ENCODE data around the gene TBC1D17. TPM values are rescaled to one million over a fixed set of nuclear protein-coding genes. Genes with fewer than 3 reads are reported as not detected.

The TBC1D17 gene
- total and polyA plus RNA-seq, 4 donors, result 11.3 to 27.9 (median 17.2) TPM

DNA sequence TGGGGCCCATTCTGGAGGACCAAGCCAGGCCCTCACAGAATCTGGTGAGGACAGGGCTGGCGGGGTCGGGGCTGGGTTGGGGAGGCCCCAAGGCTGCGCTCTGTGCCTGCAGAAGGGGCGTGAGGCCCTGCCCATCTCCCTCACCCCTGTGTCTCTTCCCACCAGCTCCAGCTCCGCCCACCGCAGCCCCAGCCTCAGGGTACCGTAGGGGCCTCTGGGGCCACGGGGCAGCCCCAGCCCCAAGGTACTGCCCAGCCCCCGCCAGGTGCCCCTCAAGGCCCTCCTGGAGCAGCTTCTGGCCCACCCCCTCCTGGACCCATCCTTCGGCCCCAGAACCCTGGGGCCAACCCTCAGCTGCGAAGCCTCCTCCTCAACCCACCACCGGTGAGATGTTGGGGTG, 41.9 kb upstream of the TBC1D17 start:
- Histone ChIP-seq H3K4me3 (ENCODE audit: low read depth in 1 of 3, low read length in 3 of 3) (no peak overlapping the region), H3K27me3 (ENCODE audit: control insufficient read depth in 4 of 4, insufficient read depth in 4 of 4, low read length in 3 of 4) (no peaks in the 10 kb centered on the region), H3K36me3 (ENCODE audit: control insufficient read depth in 4 of 4, insufficient read depth in 3 of 4, low read depth in 1 of 4, low read length in 3 of 4) (peaks cover 9 to 56% (median 28%) of the 10 kb centered on the region in 4 donors), H3K4me1 (ENCODE audit: control insufficient read depth in 4 of 4, insufficient read depth in 4 of 4, low read length in 3 of 4) (no peaks in the 10 kb centered on the region), H3K9ac (ENCODE audit: low read depth in 1 of 2, low read length in 2 of 2) (no peak overlapping the region), H3K27ac (ENCODE audit: low read depth in 1 of 2, low read length in 2 of 2) (no peak overlapping the region), H3K9me3 (ENCODE audit: control insufficient read depth in 4 of 4, low read length in 3 of 4) (no peaks in the 10 kb centered on the region)
- WGBS, result 98% methylated on average over 12 of the region's 12 CpGs
- DNase-seq (ENCODE audit: low spot score), result no peak
- TF ChIP-seq, protein P1, sequence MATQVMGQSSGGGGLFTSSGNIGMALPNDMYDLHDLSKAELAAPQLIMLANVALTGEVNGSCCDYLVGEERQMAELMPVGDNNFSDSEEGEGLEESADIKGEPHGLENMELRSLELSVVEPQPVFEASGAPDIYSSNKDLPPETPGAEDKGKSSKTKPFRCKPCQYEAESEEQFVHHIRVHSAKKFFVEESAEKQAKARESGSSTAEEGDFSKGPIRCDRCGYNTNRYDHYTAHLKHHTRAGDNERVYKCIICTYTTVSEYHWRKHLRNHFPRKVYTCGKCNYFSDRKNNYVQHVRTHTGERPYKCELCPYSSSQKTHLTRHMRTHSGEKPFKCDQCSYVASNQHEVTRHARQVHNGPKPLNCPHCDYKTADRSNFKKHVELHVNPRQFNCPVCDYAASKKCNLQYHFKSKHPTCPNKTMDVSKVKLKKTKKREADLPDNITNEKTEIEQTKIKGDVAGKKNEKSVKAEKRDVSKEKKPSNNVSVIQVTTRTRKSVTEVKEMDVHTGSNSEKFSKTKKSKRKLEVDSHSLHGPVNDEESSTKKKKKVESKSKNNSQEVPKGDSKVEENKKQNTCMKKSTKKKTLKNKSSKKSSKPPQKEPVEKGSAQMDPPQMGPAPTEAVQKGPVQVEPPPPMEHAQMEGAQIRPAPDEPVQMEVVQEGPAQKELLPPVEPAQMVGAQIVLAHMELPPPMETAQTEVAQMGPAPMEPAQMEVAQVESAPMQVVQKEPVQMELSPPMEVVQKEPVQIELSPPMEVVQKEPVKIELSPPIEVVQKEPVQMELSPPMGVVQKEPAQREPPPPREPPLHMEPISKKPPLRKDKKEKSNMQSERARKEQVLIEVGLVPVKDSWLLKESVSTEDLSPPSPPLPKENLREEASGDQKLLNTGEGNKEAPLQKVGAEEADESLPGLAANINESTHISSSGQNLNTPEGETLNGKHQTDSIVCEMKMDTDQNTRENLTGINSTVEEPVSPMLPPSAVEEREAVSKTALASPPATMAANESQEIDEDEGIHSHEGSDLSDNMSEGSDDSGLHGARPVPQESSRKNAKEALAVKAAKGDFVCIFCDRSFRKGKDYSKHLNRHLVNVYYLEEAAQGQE (IDR thresholded peaks at IDR 0.05), result no peak
- TF ChIP-seq EGR1 (IDR thresholded peaks at IDR 0.05; ENCODE audit: low read depth in 2 of 2) (no peak), GABPA (IDR thresholded peaks at IDR 0.05 in 1 of 2, conservative IDR thresholded peaks at IDR 0.05 in 1 of 2) (no peak), YY1 (IDR thresholded peaks at IDR 0.05) (no peak), FOXA1 (IDR thresholded peaks at IDR 0.05) (no peak), MAX (IDR thresholded peaks at IDR 0.05) (no peak), RXRA (IDR thresholded peaks at IDR 0.05) (no peak), TAF1 (conservative IDR thresholded peaks at IDR 0.05) (no peak), HNF4A (conservative IDR thresholded peaks at IDR 0.05) (no peak), HNF4G (IDR thresholded peaks at IDR 0.05) (no peak), RAD21 (IDR thresholded peaks at IDR 0.05) (no peak), JUND (IDR thresholded peaks at IDR 0.05) (no peak), SP1 (IDR thresholded peaks at IDR 0.05) (no peak), FOXA2 (IDR thresholded peaks at IDR 0.05) (no peak)
- TF ChIP-seq, protein P2, sequence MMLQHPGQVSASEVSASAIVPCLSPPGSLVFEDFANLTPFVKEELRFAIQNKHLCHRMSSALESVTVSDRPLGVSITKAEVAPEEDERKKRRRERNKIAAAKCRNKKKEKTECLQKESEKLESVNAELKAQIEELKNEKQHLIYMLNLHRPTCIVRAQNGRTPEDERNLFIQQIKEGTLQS (IDR thresholded peaks at IDR 0.05), result no peak

DNA sequence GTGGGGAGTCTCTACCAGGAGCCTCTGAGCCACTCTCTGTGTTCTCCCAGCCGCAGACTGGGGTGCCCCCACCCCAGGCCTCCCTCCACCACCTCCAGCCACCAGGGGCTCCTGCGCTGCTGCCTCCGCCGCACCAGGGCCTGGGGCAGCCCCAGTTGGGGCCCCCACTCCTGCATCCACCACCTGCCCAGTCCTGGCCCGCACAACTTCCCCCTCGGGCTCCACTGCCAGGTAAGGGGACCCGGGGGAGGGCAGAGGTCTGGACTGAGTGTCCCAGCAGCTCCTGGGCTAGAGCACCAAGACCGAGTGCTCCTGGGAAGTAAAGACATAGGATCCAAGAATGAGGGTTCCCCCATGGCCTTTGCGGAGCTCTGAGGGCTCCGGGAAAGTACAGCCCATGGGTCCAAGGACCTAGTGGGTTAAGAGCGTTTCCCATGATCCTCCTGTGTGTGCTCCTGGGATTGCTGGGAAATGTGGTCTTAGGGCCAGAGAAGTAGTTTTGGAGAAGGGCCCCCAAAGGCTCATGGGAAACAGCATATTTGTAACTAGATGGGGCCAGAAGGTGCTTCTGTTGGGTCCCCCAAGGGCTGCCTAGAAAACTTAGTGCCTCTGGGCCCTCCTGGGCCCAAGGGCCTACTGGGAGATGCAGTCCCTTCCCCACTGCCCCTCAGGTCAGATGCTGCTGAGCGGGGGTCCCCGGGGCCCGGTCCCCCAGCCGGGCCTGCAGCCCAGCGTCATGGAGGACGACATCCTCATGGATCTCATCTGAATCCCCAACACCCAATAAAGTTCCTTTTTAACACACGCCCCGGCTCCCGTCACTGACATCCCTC, 41.1 kb upstream of the TBC1D17 start:
- Histone ChIP-seq H3K36me3 (ENCODE audit: control insufficient read depth in 4 of 4, insufficient read depth in 3 of 4, low read depth in 1 of 4, low read length in 3 of 4) (peaks cover 9 to 50% (median 27%) of the 10 kb centered on the region in 4 donors), H3K4me3 (ENCODE audit: low read depth in 1 of 3, low read length in 3 of 3) (no peak overlapping the region), H3K27ac (ENCODE audit: low read depth in 1 of 2, low read length in 2 of 2) (no peak overlapping the region), H3K4me1 (ENCODE audit: control insufficient read depth in 4 of 4, insufficient read depth in 4 of 4, low read length in 3 of 4) (no peaks in the 10 kb centered on the region), H3K9ac (ENCODE audit: low read depth in 1 of 2, low read length in 2 of 2) (no peak overlapping the region), H3K9me3 (ENCODE audit: control insufficient read depth in 4 of 4, low read length in 3 of 4) (no peaks in the 10 kb centered on the region), H3K27me3 (ENCODE audit: control insufficient read depth in 4 of 4, insufficient read depth in 4 of 4, low read length in 3 of 4) (no peaks in the 10 kb centered on the region)
- DNase-seq (ENCODE audit: low spot score), result no peak
- TF ChIP-seq RXRA (IDR thresholded peaks at IDR 0.05), result no peak
- WGBS, result 97% methylated on average over 20 of the region's 20 CpGs

GRCh38 chr19:49837009-49837310, 40.5 kb upstream of the TBC1D17 start:
- Histone ChIP-seq H3K9ac (ENCODE audit: low read depth in 1 of 2, low read length in 2 of 2) (no peak overlapping the region), H3K36me3 (ENCODE audit: control insufficient read depth in 4 of 4, insufficient read depth in 3 of 4, low read depth in 1 of 4, low read length in 3 of 4) (peaks cover 9 to 46% (median 26%) of the 10 kb centered on the region in 4 donors), H3K27ac (ENCODE audit: low read depth in 1 of 2, low read length in 2 of 2) (no peak overlapping the region), H3K4me1 (ENCODE audit: control insufficient read depth in 4 of 4, insufficient read depth in 4 of 4, low read length in 3 of 4) (no peaks in the 10 kb centered on the region), H3K9me3 (ENCODE audit: control insufficient read depth in 4 of 4, low read length in 3 of 4) (no peaks in the 10 kb centered on the region), H3K27me3 (ENCODE audit: control insufficient read depth in 4 of 4, insufficient read depth in 4 of 4, low read length in 3 of 4) (no peaks in the 10 kb centered on the region), H3K4me3 (ENCODE audit: low read depth in 1 of 3, low read length in 3 of 3) (no peak overlapping the region)
- 94% methylated on average over 5 of the region's 5 CpGs for WGBS
- DNase-seq (ENCODE audit: low spot score), result no peak
- TF ChIP-seq HNF4G (IDR thresholded peaks at IDR 0.05) (no peak), NR2F2 (IDR thresholded peaks at IDR 0.05) (no peak), TAF1 (conservative IDR thresholded peaks at IDR 0.05) (no peak), MAX (IDR thresholded peaks at IDR 0.05) (no peak), HNF4A (conservative IDR thresholded peaks at IDR 0.05) (no peak), RXRA (IDR thresholded peaks at IDR 0.05) (no peak), FOXA2 (IDR thresholded peaks at IDR 0.05) (no peak), EGR1 (IDR thresholded peaks at IDR 0.05; ENCODE audit: low read depth in 2 of 2) (no peak), SP1 (IDR thresholded peaks at IDR 0.05) (no peak), GABPA (IDR thresholded peaks at IDR 0.05 in 1 of 2, conservative IDR thresholded peaks at IDR 0.05 in 1 of 2) (no peak), CTCF (IDR thresholded peaks at IDR 0.05; ENCODE audit: low read depth, low read length, missing input control) (no peak)
- TF ChIP-seq, protein P1 (IDR thresholded peaks at IDR 0.05), result no peak
